NCI-H526 (cell line): ENCODE measurements around the gene CLDN19.

Experiments
- DNase-seq, 2 experiments: peaks; one replicate each; lab custom pipeline; 2025; lab: John Stamatoyannopoulos, UW

Gene CLDN19, protein sequence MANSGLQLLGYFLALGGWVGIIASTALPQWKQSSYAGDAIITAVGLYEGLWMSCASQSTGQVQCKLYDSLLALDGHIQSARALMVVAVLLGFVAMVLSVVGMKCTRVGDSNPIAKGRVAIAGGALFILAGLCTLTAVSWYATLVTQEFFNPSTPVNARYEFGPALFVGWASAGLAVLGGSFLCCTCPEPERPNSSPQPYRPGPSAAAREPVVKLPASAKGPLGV

DNA sequence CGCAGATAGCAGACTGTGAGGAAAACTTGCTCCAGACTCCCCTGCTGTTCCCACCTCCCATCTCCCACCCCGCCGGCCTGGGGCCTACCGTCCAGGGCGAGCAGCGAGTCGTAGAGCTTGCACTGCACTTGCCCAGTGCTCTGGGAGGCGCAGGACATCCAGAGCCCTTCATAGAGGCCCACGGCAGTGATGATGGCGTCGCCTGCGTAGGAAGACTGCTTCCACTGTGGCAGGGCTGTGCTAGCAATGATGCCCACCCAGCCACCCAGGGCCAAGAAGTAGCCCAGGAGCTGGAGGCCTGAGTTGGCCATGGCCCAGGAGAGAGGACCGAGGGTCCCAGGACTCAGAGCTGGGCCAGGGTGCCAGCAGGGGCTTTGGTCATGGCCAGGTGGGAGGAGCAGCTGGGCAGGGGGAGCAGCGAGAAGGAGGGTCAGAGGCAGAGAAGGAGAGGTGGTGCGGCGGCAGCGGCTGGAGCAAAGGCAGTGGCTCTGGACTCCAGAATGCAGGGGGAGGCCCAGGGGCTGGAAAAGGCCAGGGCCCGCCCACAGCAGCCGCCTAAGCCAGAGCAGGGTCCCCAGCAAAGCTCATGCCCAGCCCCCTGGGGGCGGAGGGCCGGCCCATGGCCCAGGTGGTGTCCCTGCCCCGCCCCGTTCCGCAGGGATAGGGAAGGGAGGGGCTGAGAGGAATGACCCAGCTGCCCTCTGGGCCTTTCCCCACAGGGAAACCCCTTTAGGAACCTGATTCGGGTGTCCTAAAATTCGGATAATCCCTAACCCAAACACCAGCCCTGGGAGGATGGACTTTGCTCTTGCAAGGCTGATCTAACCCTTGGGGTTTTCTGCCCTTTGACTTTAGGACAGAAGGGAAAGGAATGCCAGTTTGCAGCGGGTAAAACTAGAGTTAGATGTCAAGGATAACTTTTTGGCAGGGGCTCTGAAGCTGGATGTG lies at the start of gene CLDN19:
TSS of gene CLDN19 (minus strand) at position 484 of the 948 bp plus-strand sequence. CDS start at position 311, 173 bp downstream.
- DNase-seq, result peak in 1 of 2 experiments; percentile 72

DNA sequence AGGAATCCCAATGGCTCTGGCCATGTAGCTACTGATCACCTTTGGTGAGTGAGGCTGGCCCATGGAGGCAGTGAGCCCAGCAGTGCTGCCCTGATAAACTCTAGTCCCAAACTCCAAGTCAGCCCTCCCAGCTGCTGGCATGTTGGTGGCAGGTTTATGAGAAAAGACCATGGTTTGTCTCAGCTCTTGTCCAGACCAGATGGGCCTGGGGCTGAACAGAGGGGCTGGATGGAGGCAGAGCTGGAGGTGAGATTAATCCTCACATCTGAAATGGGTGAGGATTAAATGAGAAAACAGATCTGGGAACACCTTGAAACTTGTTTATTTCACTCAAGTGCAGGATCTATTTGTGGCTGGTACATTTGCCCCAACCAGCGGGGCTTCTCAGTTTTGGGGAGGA lies 48.0 kb upstream of the CLDN19 start:
- DNase-seq, result no peak

DNA sequence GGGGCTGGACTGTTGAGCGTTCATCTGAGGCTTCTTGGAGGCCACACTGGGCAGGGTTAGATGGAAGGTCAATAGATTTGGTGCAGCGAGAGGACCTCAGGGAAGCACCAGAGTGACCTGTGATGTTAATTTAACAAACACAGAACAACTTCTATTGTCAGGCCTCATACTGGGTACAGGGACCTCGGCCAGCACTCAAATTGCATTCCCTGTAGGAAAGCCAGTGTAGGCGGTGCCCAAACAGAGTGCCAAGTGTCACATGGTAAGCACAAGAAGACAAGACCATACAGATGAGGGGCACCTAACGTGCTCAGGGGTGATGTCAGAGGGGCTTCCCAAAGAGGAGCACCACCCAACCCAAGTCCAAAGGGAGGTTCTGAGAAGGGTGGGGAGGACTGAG lies 46.1 kb upstream of the CLDN19 start:
- no peak for DNase-seq

DNA sequence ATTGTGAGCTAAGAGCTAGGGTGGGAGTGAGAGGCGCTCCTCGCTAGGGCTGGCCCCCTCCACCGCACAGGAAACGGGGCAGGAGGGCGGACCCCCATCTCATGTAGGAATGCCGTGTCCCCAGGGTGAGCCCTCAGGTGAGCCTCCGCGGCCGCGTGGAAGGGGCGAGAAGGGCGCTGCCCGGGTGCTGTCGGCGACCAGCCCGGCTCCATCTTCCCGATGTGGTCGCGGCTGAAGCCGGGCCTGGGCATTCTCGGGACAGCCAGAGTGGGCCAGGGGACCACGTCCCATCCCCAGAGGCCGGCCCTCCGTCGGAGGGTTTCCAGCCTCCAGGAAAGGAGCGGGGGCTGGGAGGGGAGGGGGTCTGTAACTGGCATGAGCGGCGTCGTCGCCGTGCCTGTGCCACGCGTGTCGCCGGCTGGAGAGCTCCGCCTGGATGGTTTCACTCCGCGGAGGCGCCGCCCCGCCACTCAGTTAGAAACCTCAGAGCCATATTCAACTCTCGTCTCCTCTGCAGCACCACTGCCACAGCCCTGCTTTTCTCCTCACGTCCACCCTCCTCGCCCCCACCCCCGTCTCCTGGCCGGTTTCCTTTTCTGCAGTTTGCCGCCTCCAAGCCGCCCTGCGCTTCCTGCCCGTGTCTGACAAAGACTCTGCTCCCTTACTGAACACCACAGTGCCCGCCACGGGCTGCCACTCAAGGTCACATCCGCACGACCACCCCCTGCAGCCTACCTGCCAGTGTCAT lies 45.1 kb upstream of the CLDN19 start, which contains the start of gene TMEM269:
TSS of gene TMEM269 (plus strand) at position 46 of the 748 bp plus-strand sequence. CDS start 4,903 bp downstream, outside the sequence.
- no peak for DNase-seq

DNA sequence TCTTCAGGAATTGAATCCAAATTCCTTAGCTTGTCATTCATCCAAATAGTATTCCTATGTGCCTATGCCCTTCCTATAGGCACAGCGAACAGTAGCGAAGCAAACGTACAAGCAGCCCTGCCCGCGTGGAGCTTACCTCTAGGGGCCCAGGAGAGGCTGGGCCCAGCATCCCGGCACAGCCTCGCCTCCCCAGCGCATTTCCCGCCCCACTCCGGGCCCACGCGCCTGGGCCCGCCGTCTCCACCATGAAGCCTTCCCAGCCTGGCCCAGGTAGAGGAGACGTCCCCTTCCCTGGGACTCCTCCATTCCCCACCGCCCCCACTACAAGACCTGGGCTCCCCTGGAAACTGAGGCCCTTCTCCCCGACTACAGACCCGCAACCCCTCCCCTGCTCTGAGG lies 44.5 kb upstream of the CLDN19 start:
- no peak for DNase-seq

DNA sequence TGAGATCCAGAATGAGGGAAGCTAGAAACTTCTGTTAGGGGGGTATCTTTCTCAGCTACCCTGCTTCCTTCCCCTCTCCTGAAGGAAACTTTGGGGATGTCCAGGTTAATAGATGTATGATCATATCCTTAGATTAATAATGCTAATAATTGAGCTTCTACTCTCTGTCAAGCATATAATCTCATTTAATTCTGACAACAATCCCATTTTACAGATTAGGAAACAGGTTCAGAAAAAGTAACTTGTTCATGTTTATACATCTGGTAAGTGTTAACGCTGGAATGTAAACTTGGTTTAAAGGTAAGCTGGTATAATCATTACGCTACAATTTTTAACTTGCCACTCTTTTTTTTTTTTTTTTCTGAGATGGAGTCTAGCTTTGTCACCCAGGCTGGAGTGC lies 43.1 kb upstream of the CLDN19 start:
- DNase-seq, result no peak

DNA sequence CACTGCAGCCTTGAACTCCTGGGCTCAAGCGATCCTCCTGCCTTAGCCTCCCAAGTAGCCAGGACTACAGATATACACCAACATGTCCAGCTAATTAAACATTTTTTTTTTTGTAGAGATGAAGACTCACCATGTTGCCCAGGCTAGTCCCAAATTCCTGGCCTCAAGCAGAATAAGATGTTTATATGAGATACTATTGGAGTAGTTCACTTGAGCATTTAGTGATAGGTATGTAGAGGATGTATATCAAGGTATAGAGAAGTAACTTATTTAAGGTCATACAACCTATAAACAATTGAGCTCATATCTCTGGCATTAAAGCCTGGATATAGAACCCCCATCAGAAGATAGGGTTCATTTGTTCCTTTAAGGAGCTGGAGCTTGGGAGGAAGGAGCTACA lies 40.1 kb upstream of the CLDN19 start:
- DNase-seq, result no peak

DNA sequence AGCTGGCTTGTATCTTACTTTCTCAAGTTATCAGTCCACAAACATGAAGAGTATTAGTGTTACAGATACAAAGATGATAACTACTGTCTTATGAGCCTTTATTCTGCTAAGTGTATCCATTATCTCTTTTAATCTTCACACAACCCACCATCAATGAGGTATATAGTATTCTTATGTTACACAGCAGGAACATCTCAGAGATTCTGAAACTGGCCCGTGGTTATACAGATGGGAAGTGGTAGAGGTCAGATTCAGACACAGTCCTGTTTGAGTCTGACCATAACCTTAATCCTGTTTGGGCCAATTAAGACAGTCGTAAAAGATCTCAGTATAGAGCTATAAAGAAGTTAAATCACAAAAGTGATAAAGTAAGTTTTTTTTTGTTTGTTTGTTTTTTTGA lies 39.7 kb upstream of the CLDN19 start:
- DNase-seq, result no peak

DNA sequence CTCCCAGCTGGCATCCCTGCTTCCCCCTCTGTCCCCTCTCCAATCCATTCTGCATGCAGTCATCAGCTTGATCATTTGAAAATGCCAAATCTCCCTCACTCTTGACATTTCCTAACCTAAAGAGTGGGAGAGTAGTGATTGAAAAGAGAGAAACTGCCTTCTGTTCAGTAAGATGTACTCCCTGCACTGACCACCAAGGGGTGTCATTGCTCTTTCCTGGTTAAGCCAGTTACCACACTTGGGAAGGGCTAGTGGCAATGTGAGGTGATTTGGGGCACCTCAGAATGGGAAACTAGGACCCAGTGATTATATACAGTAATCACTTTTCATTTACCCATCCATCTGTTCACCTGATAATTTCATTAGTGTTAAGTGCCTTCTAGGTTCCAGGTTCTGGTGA lies 37.8 kb upstream of the CLDN19 start:
- peak; percentile 22 to 60 for DNase-seq

DNA sequence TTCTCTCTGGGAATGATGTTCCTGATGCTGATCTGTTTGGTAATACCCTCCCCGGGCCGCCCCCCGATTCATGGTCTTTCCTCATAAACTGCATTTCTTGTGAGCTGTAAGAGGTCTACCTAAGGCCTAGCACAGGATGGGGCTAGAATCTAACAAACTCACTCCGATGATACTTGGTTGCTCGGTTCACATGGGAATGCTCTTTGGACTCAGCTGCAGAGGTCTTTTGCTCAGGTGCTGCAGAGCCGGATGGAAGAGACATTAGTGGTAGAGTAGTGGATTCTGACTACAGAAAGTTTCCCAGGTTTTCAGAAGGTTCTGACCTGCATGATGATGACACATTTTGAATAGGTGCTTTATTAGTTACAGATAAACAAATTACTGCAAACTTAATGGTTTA lies 36.5 kb upstream of the CLDN19 start:
- no peak for DNase-seq

DNA sequence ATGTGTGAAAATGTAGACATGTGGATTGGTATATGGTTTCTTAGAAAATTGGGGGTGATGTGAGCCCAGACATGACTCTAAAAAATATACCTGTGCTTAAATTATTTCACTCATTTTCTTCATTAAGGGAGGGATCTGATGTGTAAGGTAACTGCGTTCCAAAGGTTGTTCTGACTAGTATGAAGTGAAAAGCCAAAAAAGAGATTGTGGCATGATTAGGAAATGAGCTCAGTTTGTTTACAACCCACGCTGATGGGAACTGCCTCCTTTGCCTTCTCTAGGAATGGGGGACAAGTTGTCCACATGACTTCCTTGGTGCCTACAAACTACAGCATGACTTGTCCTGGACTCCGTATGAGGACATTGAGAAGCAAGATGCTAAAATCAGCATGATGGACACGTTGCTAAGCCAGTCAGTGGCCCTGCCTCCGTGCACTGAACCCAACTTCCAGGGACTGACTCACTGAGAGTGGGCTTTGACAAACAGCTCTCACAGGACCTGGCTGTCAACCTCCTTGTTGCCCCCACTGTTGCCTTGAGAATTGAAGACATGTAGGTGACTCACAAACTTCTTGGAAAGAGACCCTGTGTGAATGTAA lies 35.0 kb upstream of the CLDN19 start:
- no peak for DNase-seq

DNA sequence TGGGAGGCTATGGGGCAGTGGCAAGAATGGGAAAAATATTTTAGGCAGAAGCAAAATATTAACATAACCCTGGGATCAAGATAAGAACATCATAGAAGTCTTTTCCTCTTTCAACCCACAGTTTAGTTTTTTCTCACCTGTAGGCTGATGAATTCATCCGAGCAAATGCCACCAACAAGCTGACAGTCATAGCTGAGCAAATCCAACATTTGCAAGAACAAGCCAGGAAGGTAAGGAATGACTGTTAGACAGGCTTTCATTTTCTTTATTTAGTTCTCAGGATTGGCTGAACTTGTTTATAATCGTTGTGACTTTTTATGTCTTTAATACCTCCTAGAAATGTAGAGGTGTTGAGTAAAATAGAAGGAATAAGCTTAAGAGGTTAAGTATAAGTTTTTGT lies 33.4 kb upstream of the CLDN19 start:
- DNase-seq, result no peak

DNA sequence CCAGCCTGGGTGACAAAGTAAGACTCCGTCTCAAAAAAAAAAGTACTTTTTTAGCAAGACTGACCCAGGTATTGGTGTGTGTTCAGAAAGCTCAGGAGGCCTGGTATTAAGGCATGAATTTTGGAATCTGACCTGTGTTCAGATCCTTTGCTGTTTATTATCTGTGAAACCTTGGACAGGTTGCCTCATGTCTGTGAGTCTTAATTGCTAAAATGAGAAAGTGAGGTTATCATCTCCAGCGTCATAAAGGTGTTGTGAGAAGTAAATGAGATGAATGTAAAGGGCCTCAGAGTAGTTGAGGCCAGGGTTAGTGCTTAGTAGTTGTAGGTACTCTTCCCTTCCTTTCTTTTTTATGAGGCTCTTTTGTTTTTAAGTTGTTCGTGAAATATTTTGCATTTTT lies 29.8 kb upstream of the CLDN19 start:
- no peak for DNase-seq

DNA sequence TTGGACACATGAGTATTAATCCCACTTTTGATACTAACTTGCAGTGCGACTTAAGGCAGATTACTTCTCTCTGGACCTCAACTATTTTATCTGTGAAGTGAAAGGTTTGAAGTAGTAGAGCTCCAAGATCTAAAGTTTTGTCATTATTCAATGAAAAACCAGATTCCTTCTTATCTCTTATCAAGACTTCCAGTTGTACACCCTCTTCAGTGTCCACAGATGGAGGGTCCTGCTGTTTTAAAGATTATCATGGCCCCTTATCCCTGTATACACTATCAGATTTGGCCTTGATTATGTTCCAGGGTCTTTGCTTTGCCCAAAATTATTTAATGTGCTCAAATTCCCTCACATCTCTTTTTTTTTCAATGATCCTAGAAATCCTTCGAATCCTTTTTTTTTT lies 28.1 kb upstream of the CLDN19 start:
- DNase-seq, result no peak

DNA sequence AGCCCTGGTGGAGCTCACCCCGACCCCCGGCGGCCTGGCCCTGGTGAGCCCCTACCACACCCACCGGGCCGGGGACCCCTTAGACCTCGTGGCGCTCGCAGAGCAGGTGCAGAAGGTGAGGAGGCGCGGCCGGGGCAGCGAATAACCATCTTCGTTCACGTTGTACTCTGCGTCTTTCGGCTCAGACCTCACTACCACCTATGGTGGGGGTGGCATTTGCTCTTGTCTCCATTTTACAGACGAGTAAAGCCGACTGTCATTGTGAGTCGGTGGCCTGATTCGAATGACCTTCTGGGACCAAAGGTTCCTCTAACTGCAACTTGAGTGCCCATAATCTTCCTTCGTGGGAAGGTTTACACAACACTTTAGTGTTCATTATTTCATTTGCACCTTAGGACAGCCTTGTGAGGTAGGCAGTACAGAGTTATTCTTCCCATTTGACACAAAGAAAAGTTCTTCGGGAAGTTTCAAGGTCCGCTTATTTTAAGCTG lies 27.5 kb upstream of the CLDN19 start:
- peak in 1 of 2 experiments; percentile 77 for DNase-seq

DNA sequence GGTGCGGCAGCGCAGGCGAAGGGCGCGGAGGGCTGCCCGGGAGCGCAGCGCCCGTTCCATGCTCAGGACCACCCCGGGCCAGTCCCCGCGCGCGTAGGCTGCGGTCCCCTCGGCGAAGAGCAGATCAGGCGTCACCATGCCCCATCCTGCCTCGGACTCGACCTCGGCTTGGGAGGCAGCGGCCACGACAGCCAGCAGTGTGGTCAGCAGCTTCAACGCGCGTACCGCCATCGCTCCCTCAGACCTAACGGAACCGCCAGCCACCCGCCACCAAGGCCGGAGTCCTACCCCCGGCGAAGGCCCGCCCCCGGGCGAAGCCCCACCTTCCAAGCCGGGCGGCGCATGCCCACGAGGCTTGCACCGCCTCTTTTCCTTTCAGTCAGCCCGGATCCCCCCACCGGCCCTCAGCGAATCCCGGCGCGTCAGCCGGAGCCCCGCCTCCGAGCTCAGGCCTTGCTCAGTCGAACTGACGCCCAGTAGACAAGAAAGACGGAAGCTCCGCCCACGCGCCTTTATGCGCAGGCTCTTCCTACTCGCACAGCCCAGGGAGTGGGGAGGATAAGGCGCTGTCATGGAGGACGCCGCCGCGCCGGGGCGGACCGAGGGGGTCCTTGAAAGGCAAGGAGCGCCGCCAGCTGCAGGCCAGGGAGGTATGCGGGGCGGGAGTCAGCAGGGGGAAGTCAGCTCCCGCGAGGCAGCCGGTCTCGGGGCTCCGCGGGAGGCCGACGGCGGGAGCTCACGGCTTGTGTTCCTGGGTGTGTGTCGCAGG lies 26.9 kb upstream of the CLDN19 start, which contains the start of the genes C1orf50 and P3H1:
TSS of gene C1orf50 (plus strand) at position 509 of the 769 bp plus-strand sequence. CDS start at position 572, 63 bp downstream.
TSS of gene P3H1 (minus strand) at position 288 of the 769 bp plus-strand sequence. CDS start at position 231, 57 bp downstream.
- DNase-seq, result peak; percentile 99 to 100

DNA sequence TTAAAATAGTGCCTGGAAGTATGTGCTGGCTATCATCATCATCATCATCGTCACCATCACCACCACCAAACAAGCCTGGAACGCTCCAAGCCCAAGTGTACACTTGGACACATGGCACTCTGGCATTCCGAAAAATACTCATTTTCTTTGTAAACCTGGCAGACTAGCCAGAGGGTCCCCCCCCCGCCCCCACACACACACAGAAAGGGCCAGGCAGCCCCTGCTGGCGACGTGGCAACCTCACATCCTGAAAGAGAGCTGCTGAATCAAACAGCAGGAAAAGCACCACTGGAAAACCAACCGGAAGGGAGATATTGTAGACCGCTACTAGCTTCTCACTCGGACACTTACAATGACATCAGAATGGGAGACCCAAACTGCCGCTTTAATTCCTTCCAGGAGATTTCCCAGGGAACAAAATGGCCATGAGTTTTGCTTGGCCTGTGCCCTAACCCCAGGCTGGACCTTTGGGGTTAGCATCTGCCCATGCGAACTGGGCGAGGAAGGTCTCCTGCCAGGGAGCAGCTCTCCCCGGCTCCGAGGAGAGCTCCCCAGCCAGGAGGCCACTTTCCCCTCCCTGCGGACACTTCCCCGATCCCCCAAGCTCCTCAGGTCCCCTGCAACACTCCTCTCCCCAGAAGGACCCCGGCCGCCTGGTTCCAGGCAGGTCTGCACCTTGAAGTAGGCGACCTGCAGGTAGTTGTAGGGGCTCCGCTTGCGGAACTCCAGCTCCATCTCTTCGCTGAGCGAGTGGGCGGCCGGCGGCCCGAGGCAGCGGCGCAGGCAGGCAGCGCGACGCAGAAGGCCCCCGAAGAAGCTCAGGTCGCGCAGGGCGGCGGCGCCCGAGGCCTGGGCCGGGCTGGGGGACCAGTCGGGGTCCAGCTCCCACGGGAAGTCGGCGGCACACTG lies 26.1 kb upstream of the CLDN19 start:
- DNase-seq, result peak; percentile 70 to 82

DNA sequence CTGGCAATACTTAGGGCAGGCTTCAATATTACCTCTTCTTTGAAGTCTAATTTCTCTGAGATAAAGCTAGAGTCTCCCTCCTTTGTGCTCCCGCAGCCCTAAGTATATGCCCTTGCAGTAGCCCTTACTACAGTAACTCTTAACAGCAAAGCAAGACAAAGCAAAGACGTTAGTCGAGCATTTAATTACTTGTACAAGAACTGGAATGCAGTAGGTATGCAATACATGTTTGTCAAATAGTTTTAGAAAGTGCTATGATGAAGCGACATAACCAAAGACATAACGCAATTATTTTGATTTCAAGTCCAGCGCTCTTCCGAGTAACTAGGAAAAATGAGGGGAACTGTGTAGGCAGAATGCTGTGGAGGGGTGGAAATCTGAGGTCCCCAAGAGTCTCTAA lies 25.2 kb upstream of the CLDN19 start:
- DNase-seq, result no peak

DNA sequence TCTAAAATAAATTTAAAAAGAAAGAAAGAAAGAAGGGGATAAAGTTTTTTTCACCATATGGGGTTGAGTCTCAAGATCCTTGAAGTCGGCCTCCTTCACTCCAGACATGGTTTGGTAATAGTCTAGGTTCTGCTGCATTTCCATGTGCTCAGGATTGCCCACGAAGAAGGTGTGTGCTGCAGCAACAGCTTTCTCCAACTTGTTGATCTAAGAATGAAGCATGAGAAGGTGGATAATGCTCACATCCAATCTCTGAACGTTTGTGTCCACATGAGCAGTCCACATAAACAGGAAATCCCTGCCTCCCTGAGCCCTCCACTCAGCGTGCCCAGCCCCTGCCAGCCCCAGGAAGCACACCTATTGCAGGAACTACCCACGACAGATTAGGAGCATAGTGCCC lies 22.2 kb upstream of the CLDN19 start:
- no peak for DNase-seq

DNA sequence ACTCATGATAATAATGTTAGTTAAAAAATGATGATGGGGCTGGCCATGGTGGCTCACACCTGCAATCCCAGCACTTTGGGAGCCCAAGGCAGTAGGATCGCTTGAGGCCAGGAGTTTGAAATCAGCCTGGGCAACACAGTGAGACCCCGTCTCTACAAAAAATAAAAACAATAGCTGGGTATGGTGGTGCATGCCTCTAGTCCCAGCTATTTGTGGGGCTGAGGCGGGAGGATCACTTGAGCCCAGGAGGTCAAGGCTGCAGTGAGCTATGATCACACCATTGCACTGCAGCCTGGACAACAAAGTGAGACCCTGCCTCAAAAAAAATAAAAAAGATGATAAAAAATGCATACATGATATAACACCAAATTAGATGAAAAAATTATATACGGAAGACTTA lies 21.5 kb upstream of the CLDN19 start:
- no peak for DNase-seq
